Measurements from ENCODE around the gene PSME4. TPM values are rescaled to one million over a fixed set of nuclear protein-coding genes. Genes with fewer than 3 reads are reported as not detected.

PSME4 gene
- total RNA-seq, 1 donor from 2014 or later, result 43.9 TPM

DNA sequence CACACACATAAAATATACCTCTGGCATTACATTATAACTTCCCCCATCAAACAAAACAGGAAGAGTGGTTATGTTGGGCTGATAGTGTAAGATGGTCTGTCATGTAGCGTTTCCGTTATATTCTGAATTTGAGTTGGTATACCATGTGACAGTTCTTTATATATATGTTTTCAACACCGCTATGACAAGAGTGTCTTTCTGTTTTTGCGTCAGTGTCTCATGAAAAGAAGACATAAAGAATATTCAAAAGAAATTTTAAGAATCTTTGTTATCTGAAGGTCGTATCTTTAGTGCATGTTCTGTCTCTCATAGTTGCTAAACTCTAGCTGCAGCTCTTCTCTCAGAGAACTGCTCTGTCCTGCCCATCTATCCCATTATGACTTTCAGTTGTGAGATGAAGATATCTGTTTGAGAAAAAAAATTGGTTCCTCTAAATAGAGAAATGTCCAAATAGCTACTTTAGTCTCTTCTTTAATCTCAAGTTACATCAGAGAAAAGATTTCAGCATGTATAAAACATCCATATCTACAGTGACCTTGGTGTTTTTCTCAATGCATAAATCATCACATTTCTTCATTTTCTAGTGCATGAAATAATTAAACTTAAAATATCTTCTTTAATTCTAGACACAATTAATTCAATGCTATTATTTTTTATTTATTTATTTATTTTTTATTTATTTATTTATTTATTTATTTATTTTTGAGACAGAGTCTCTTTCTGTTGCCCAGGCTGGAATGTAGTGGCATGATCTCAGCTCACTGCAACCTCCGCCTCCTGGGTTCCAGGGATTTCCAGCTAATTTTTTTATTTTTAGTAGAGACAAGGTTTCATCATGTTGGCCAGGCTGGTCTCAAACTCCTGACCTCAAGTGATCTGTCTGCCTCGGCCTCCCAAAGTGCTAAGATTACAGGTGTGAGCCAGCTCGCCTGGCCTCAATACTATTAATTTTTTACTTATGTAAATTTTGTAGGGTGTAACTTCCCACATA lies 24.3 kb upstream of the PSME4 start:
- Mint-ChIP-seq H3K4me1 (ENCODE audit: unreplicated experiment) (no peaks in the 10 kb centered on the region), H3K36me3 (ENCODE audit: unreplicated experiment) (no peaks in the 10 kb centered on the region), H3K27ac (ENCODE audit: unreplicated experiment) (no peak overlapping the region), H3K4me3 (ENCODE audit: unreplicated experiment) (no peak overlapping the region), H3K9me3 (ENCODE audit: unreplicated experiment) (no peaks in the 10 kb centered on the region), H3K27me3 (ENCODE audit: unreplicated experiment) (no peaks in the 10 kb centered on the region)
- no peak for DNase-seq (ENCODE audit: extremely low spot score, unreplicated experiment)
- TF ChIP-seq, protein P1, sequence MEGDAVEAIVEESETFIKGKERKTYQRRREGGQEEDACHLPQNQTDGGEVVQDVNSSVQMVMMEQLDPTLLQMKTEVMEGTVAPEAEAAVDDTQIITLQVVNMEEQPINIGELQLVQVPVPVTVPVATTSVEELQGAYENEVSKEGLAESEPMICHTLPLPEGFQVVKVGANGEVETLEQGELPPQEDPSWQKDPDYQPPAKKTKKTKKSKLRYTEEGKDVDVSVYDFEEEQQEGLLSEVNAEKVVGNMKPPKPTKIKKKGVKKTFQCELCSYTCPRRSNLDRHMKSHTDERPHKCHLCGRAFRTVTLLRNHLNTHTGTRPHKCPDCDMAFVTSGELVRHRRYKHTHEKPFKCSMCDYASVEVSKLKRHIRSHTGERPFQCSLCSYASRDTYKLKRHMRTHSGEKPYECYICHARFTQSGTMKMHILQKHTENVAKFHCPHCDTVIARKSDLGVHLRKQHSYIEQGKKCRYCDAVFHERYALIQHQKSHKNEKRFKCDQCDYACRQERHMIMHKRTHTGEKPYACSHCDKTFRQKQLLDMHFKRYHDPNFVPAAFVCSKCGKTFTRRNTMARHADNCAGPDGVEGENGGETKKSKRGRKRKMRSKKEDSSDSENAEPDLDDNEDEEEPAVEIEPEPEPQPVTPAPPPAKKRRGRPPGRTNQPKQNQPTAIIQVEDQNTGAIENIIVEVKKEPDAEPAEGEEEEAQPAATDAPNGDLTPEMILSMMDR (IDR thresholded peaks at IDR 0.05), result no peak

DNA sequence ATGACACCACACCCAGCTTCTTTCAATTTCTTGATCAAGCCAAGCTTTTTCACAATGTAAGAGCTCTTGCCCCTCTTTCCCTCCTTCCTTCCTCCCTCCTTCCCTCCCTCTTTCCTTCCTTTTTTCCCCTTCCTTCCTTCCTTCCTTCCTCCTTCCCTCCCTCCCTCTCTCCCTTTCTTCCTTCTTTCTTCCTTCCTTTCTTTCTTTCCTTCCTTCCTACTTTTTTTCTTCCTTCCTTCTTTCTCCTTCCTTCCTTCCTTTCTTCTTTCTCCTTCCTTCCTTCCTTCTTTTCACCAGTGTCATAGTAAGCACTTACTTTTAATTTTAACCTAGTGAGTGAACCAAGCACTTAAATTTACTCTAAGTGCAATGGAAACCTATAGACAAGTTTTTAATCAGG lies 21.2 kb upstream of the PSME4 start:
- TF ChIP-seq, protein P1 (IDR thresholded peaks at IDR 0.05), result no peak
- Mint-ChIP-seq H3K27me3 (ENCODE audit: unreplicated experiment) (no peaks in the 10 kb centered on the region), H3K9me3 (ENCODE audit: unreplicated experiment) (no peaks in the 10 kb centered on the region), H3K36me3 (ENCODE audit: unreplicated experiment) (no peaks in the 10 kb centered on the region), H3K27ac (ENCODE audit: unreplicated experiment) (no peak overlapping the region), H3K4me1 (ENCODE audit: unreplicated experiment) (peaks cover 10% of the 10 kb centered on the region), H3K4me3 (ENCODE audit: unreplicated experiment) (no peak overlapping the region)
- DNase-seq (ENCODE audit: extremely low spot score, unreplicated experiment), result no peak

DNA sequence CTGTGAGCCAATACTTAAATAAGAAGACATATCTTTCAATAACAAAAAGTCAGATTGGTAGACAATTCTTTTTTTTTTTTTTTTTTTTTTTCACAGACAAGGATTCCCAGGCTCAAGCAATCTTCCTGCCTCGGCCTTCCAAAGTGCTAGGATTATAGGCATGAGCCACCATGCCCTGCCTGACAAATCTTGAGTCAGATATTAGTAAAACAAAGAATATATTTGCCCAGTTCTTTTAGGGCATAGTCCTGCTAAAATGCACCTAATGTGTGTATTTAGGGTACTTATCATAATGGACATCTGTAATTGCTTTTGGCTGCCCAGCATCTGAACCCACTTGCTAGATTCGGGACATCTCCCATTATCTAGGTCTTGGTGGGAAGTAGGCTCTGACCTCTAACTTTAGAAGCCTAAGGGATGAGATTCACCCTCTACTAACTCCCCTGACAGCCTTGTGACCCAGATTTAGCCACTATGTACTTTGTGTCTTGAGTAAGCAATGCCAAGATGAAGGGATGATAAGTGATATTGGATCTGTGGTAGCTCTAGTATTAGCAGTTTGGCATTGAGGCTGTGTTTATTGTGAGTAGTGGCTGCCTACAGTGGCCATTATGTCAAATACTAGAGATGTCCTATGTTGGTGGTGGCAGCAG lies 18.5 kb upstream of the PSME4 start:
- DNase-seq (ENCODE audit: extremely low spot score, unreplicated experiment), result no peak
- H3K27me3 Mint-ChIP-seq (ENCODE audit: unreplicated experiment), result no peaks in the 10 kb centered on the region
- TF ChIP-seq, protein P1 (IDR thresholded peaks at IDR 0.05), result no peak
- H3K4me1 Mint-ChIP-seq (ENCODE audit: unreplicated experiment), result peaks cover 15% of the 10 kb centered on the region
- no peaks in the 10 kb centered on the region for H3K36me3 Mint-ChIP-seq (ENCODE audit: unreplicated experiment)
- H3K4me3 Mint-ChIP-seq (ENCODE audit: unreplicated experiment), result no peak overlapping the region
- no peak overlapping the region for H3K27ac Mint-ChIP-seq (ENCODE audit: unreplicated experiment)
- H3K9me3 Mint-ChIP-seq (ENCODE audit: unreplicated experiment), result no peaks in the 10 kb centered on the region

DNA sequence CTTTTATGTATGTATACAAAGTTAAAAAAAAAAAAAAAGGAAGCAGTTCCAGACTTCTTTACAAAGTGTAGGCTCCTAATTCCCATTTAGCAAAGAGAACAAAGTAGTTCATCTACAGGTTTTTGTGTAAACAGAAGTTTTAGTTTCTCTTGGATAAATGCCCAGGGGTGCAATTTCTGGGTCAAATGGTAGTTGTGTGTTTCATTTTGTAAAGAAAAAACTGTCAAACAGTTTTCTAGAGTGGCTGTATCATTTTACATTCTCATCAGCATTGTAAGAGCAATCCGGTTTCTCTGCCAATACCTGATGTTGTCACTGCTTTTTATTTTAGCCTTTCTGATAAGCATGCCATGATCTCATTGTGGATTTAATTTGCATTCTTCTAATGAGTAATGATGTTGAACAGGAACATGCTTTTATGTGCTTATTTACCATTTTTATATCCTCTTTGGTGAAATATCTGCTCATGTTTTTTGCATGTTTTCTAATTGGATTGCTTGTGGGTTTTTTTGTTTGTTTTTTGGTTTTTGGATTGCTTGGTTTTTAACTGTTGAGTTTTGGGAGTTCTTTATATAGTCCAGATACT lies 16.6 kb upstream of the PSME4 start:
- Mint-ChIP-seq H3K27me3 (ENCODE audit: unreplicated experiment) (no peaks in the 10 kb centered on the region), H3K4me3 (ENCODE audit: unreplicated experiment) (no peak overlapping the region), H3K9me3 (ENCODE audit: unreplicated experiment) (no peaks in the 10 kb centered on the region), H3K27ac (ENCODE audit: unreplicated experiment) (peak overlapping the region; percentile 62), H3K4me1 (ENCODE audit: unreplicated experiment) (peaks cover 15% of the 10 kb centered on the region), H3K36me3 (ENCODE audit: unreplicated experiment) (peaks cover 4% of the 10 kb centered on the region)
- no peak for DNase-seq (ENCODE audit: extremely low spot score, unreplicated experiment)
- TF ChIP-seq, protein P1 (IDR thresholded peaks at IDR 0.05), result no peak

DNA sequence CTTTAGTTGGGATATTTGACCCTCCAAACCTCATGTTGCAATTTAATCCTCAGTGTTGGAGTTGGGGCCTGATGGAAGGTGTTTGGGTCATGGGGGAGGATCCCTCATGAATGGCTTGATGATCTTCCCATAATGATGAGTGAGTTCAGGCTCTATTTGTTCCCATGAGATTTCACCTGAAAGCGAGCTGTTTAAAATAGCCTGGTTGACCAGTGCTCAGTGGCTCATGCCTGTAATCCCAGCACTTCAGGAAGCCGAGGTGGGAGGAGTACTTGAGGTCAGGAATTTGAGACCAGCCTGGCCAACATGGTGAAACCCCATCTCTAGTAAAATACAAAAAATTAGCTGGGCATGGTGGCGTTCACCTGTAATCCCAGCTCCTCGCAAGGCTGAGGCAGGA lies 14.9 kb upstream of the PSME4 start:
- Mint-ChIP-seq H3K27ac (ENCODE audit: unreplicated experiment) (no peak overlapping the region), H3K36me3 (ENCODE audit: unreplicated experiment) (peaks cover 10% of the 10 kb centered on the region), H3K27me3 (ENCODE audit: unreplicated experiment) (no peaks in the 10 kb centered on the region), H3K4me3 (ENCODE audit: unreplicated experiment) (no peak overlapping the region), H3K9me3 (ENCODE audit: unreplicated experiment) (no peaks in the 10 kb centered on the region), H3K4me1 (ENCODE audit: unreplicated experiment) (peaks cover 15% of the 10 kb centered on the region)
- peak; percentile 11 for DNase-seq (ENCODE audit: extremely low spot score, unreplicated experiment)
- TF ChIP-seq, protein P1 (IDR thresholded peaks at IDR 0.05), result no peak
